NCI-H2227 treated with DMSO at 0.1 percent for 48 hours (cell line): ENCODE data around the gene TESK2.

Experiments
- DNase-seq: peaks from one replicate; lab custom pipeline; 2025; lab: John Stamatoyannopoulos, UW

Gene TESK2

DNA sequence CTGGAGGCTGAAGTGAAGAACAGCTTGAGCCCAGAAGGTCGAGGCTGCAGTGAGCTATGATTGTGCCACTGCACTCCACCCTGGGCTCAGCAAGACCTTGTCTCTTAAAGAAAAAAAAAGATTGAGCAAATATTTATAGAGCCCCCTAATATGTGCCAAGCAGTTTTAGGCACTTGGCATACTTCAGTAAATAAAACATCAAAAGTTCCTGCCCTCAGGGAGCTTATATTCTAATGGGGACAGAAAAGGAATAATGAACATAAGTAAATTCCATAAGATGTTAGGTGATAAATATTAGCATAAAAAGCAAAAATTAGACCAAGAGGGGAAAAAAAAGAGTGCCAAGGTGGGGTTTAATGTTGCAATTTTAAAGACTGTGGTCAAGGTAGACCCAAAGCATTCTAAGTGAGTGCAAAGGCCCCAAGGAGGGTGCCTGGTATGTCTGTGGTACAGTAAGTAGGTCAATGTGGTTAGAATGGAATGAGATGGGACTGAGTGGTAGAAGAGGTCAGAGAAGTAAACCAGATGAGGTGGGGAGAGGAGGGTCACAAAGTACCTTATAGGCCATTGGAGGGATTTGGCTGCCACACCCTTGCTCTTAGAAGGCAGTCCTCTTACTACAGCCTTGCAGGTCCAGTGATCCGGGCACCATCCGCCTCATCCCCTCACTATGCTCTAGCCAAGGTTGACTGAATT is 153.2 kb downstream of the TESK2 start:
- DNase-seq: no peak

GRCh38 chr1:45335855-45336324 is 155.1 kb downstream of the TESK2 start:
- DNase-seq: no peak

DNA sequence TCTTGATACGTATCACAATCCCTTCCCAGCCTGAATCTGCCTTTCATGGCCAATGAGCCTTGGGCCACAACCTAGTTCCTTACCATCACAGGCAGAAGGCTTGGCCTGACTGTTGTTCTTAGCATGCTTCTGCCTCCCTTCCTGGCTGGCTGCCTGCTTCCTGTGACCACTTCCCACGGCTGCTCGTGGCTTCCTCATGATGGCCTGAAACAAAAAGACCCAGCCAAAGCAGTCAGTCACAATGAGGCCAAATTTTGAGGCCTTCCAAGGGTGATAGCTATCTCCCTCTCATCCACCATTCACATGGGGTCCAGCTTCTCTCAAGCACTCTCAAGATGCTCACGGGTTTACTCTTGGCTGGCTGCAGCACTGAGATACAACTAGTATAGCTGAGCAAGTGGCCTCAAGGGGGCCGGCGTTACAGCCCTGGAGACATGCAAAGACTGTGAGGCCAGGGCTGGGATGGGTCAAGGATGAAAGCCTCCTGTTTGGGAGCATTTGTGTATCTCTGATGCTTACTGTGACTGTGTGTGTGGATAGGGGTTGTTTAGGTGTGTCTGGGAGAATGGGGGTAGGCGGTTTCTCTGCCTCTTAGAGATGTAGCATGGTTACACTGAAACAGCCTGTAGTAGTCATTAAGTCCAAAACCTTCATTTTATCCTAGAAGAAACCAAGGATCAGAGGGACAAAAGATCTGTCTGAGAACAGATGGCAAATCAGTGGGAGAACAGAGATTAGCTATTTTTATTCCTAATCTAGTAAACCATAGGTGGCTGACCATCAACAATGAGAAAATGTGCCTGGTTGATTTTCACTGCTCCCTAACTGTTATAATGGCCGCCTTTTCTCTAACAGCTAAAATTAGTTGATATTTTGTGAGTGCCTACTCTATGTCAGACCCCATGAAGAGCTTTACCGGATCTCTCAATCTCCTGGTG is 156.4 kb downstream of the TESK2 start:
- DNase-seq: no peak

DNA sequence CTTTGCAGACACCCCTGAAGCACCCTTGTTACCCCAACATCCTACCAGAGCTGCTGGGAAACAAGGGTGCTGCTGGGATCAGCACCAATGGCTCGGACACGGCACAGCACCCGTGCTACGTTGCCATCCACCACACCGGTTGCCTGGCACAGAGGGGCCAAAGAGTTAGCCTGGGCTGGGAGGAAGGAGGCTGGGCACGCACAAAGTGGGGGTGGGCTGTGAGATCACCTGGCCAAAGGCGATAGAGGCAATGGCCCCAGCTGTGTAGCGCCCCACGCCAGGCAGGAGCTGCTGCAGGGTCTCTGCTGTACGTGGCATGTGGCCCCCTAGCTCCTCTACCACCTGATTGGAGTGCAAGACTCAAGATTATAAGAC is 158.6 kb downstream of the TESK2 start:
- DNase-seq: no peak

GRCh38 chr1:45331436-45332345 is 159.3 kb downstream of the TESK2 start:
- DNase-seq: no peak

DNA sequence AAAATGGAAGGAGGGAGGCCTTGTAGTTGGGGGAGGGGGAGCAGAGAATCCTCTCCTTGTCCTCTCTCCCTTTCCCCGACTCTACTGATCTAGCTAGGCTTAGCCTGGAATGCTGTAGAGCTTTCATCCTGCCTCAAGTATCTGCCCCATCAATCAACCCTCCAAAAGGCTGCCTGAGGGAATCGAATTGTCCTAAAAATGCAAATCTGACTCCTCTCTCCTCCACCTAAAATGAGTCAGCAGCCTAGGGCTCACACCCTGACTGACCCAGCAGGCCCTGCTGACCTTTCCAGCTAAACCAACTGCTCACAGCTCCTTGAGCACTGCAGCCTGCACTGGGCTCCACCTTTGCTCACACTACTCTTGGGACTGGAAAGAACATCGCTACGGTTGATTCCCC is 161.5 kb downstream of the TESK2 start:
- no peak for DNase-seq

- no peak for DNase-seq
These were observed 162.3 kb downstream of the TESK2 start for GRCh38 chr1:45328680-45329079.

DNA sequence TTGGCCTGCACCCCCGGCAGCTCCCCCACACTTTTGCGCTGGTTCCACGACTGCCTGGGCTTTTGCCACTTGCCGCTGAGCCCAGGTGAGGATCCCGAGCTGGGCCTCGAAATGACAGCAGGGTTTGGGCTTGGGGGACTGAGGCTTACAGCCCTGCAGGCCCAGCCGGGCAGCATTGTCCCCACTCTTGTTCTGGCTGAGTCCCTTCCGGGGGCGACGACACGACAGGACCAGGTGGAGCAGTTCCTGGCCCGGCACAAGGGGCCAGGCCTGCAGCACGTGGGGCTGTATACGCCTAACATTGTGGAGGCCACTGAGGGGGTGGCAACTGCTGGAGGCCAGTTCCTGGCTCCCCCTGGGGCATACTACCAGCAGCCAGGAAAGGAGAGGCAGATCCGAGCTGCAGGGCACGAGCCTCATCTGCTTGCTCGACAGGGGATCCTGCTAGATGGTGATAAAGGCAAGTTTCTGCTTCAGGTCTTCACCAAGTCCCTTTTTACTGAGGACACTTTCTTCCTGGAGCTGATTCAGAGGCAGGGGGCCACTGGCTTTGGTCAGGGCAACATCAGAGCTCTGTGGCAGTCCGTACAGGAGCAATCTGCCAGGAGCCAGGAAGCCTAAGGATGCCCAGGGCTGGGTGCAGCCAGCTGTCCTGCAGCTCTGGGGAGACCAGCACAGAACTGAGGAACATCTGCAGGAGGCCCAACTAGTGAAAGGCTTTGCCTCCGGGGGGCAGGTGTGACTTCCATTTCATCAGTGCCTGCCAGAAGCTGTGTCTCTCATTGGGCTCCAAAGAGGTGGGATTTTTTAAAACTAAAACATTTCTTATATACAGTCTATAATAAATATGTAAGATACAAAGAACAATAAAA is 163.1 kb downstream of the TESK2 start:
- no peak for DNase-seq

GRCh38 chr1:45326627-45327623 is 164.0 kb downstream of the TESK2 start, which contains the start of gene HPDL:
Gene HPDL (plus strand): TSS chr1:45326895. CDS start chr1:45327149, 254 bp downstream.
- no peak for DNase-seq

DNA sequence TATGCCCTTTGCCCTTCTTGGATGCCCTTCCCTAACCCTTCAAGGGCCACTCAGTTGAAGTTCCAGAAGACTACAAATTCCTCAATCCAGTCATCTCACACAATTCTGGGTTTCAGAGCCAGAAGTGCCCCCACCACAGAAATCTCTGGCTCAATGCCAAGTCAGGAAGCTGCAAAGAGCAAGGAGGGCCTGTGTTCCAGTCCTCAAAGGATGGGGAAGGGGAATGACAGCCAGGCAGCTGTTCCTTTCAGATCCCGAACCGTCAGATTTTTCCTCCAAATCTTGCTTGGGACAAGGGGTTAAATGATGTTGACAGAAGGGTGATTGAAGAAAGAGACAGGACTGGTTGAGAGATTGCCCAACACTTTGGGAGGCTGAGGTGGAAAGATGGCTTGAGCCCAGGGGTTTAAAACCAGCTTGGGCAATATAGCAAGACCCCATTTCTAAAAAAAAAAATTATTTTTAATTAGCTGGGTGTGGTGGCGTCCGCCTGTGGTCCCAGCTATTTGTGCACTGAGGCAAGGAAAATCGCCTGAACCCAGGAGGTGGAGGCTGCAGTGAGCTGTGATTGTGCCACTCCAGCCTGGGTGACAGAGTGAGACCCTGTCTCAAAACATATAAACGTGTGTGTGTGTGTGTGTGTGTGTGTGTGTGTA is 165.0 kb downstream of the TESK2 start:
- no peak for DNase-seq

- no peak for DNase-seq
These were observed 168.4 kb downstream of the TESK2 start for GRCh38 chr1:45322486-45323040.

DNA sequence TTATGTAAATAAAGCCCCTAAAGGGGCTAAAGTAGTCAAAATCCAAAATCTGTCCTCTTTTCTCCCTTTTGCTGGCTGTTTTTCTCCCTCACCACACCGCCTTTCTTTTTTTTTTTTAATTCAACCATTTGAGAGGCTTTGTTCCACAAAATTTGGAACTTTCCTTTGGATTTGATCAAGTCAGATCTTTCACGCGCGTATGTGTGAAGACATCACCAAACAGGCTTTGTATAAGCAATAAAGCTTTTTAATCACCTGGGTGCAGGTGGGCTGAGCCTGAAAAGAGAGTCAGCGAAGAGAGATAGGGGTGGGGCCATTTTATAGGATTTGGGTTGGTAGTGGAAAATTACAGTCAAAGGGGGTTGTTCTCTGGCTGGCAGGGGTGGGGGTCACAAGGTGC is 169.5 kb downstream of the TESK2 start:
- DNase-seq: no peak

DNA sequence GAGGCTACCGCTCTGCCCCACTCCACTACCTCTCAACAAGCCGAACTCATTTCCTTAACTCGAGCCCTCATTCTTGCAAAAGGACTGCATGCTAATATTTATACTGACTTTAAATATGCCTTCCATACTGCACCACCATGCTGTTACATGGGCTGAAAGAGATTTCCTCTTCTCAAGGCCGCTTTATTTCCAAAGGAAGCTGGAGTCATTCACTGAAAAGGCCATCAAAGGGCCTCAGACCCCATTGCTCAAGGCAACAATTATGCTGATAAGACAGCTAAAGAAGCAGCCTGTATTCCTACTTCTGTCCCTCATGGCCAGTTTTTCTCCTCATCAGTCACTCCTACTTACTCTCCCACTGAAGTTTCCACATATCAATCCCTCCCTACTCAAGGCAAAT is 171.2 kb downstream of the TESK2 start:
- DNase-seq: no peak

- DNase-seq: no peak
These were observed 173.8 kb downstream of the TESK2 start for GRCh38 chr1:45317166-45317565.

DNA sequence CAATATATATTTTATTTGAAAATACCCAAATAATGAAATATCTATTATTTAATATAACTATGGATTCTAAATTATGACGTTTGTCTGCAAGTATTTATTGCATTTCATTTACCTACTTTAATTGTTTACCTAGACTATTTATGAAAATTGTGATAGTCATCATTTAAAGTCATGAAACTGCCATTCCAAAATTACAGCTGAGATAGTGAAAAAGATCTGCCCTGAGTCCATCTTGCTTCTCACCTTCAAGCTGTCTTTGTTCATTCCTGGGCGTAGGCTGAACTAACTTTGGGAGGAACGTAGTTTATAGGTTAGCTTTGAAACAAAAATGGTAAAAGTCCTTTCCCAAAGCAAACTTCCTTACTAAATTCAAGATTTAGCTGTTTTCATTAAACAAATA is 176.7 kb downstream of the TESK2 start:
- no peak for DNase-seq

DNA sequence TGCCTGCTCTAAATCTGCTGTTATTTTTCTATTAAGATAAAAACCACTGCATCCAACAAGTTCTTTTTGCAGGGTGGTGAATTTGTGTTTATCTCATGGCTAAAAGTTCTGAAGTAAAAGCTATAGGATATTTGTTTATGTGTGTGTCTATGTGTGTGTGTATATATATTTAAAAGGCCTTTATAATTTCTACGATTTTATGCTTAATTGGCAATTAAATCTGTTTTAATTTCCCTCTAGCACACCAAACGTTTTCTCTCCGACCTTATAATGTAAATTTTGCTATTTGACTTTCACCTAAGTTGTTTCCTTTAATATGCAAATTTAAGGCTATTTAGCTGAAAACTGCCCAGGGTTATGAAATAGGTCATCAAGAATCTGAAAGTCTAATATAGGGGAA is 184.1 kb downstream of the TESK2 start:
- DNase-seq: no peak

- DNase-seq: no peak
These were observed 184.6 kb downstream of the TESK2 start for GRCh38 chr1:45306319-45306718.

- DNase-seq: no peak
These were observed 185.7 kb downstream of the TESK2 start for GRCh38 chr1:45305231-45305630.
